ENCODE data around the gene MIGA1.
A peak's percentile ranks its signal among the peaks of the same experiment; 100 is the strongest.
"Not testable (repeated sequence)": the region's sequence is repeated elsewhere in the genome, so short reads cannot be mapped to it uniquely, and the experiment has no call there.

Gene MIGA1

GRCh38 chr1:77888781-77889642 is 109.6 kb downstream of the MIGA1 start:
- Histone ChIP-seq H3K4me3 (ENCODE audit: low read length) (peak overlapping the region; percentile 100), H3K9me3 (replicated peaks; ENCODE audit: low read length) (no peaks in the 10 kb centered on the region), H3K36me3 (ENCODE audit: insufficient read depth, low read length) (peaks cover 27% of the 10 kb centered on the region), H3K4me1 (ENCODE audit: control insufficient read depth, insufficient read depth, low read length) (peaks cover 17% of the 10 kb centered on the region), H3K27me3 (ENCODE audit: control insufficient read depth, insufficient read depth, low read length) (no peaks in the 10 kb centered on the region), H3K9ac (ENCODE audit: low read depth, low read length) (peak overlapping the region; percentile 100), H3K4me2 (ENCODE audit: low read length) (peak overlapping the region; percentile 93)

GRCh38 chr1:77889671-77890070 is 110.2 kb downstream of the MIGA1 start:
- H3K27me3 ChIP-seq (ENCODE audit: control insufficient read depth, insufficient read depth, low read length), result no peaks in the 10 kb centered on the region
- H3K36me3 ChIP-seq (ENCODE audit: insufficient read depth, low read length), result peaks cover 29% of the 10 kb centered on the region
- peaks cover 17% of the 10 kb centered on the region for H3K4me1 ChIP-seq (ENCODE audit: control insufficient read depth, insufficient read depth, low read length)
- peak overlapping the region; percentile 93 for H3K4me2 ChIP-seq (ENCODE audit: low read length)
- no peaks in the 10 kb centered on the region for H3K9me3 ChIP-seq (replicated peaks; ENCODE audit: low read length)
- peak overlapping the region; percentile 100 for H3K4me3 ChIP-seq (ENCODE audit: low read length)
- H3K9ac ChIP-seq (ENCODE audit: low read depth, low read length), result peak overlapping the region; percentile 100

DNA sequence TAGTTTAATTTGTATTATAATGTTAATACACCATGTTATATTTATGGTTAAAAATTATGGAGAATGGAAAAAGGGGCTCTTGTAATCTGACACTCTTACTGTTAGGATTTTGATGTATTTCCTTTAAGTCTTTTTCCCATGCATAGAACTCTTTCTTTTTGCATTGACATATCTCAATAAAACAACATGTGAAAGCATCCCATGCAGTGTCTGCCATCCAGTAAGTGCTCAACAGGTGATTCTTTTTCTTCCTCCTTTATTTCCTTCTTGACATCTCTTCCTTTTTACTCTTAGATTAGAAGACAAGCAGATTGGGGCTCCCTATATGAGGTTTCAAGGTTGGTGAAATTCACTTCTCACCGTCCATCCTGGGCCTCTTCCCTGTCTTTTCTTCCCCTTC is 111.8 kb downstream of the MIGA1 start:
- peak overlapping the region; percentile 100 for H3K4me3 ChIP-seq (ENCODE audit: low read length)
- no peaks in the 10 kb centered on the region for H3K27me3 ChIP-seq (ENCODE audit: control insufficient read depth, insufficient read depth, low read length)
- H3K4me1 ChIP-seq (ENCODE audit: control insufficient read depth, insufficient read depth, low read length), result peaks cover 17% of the 10 kb centered on the region

GRCh38 chr1:77899647-77900320 is 120.3 kb downstream of the MIGA1 start:
- H3K9me3 ChIP-seq (replicated peaks; ENCODE audit: low read length), result no peaks in the 10 kb centered on the region
- no peak overlapping the region for H3K4me2 ChIP-seq (ENCODE audit: low read length)
- H3K4me1 ChIP-seq (ENCODE audit: control insufficient read depth, insufficient read depth, low read length), result peaks cover 10% of the 10 kb centered on the region
- H3K4me3 ChIP-seq (ENCODE audit: low read length), result no peak overlapping the region
- no peaks in the 10 kb centered on the region for H3K27me3 ChIP-seq (ENCODE audit: control insufficient read depth, insufficient read depth, low read length)
- no peak overlapping the region for H3K9ac ChIP-seq (ENCODE audit: low read depth, low read length)
- H3K36me3 ChIP-seq (ENCODE audit: insufficient read depth, low read length), result peaks cover 14% of the 10 kb centered on the region

More for the DNA sequence above, 111.8 kb downstream of the MIGA1 start:
- H3K9me3 ChIP-seq (replicated peaks; ENCODE audit: low read length), result no peaks in the 10 kb centered on the region
- H3K9ac ChIP-seq (ENCODE audit: low read depth, low read length), result peak overlapping the region; percentile 100
- H3K4me2 ChIP-seq (ENCODE audit: low read length), result peak overlapping the region; percentile 93
- H3K36me3 ChIP-seq (ENCODE audit: insufficient read depth, low read length), result peaks cover 34% of the 10 kb centered on the region

GRCh38 chr1:77900687-77901293 is 121.3 kb downstream of the MIGA1 start:
- peak overlapping the region; percentile 13 for H3K9ac ChIP-seq (ENCODE audit: low read depth, low read length)
- peak overlapping the region; percentile 15 for H3K4me2 ChIP-seq (ENCODE audit: low read length)
- H3K4me3 ChIP-seq (ENCODE audit: low read length), result no peak overlapping the region
- H3K27me3 ChIP-seq (ENCODE audit: control insufficient read depth, insufficient read depth, low read length), result no peaks in the 10 kb centered on the region
- no peaks in the 10 kb centered on the region for H3K9me3 ChIP-seq (replicated peaks; ENCODE audit: low read length)
- H3K36me3 ChIP-seq (ENCODE audit: insufficient read depth, low read length), result peaks cover 10% of the 10 kb centered on the region
- peaks cover 10% of the 10 kb centered on the region for H3K4me1 ChIP-seq (ENCODE audit: control insufficient read depth, insufficient read depth, low read length)

GRCh38 chr1:77905603-77906002 is 126.2 kb downstream of the MIGA1 start:
- no peak overlapping the region for H3K9ac ChIP-seq (ENCODE audit: low read depth, low read length)
- H3K4me1 ChIP-seq (ENCODE audit: control insufficient read depth, insufficient read depth, low read length), result peaks cover under 1% of the 10 kb centered on the region
- no peak overlapping the region for H3K4me2 ChIP-seq (ENCODE audit: low read length)
- peaks cover 14% of the 10 kb centered on the region for H3K36me3 ChIP-seq (ENCODE audit: insufficient read depth, low read length)
- no peaks in the 10 kb centered on the region for H3K9me3 ChIP-seq (replicated peaks; ENCODE audit: low read length)
- no peak overlapping the region for H3K4me3 ChIP-seq (ENCODE audit: low read length)
- H3K27me3 ChIP-seq (ENCODE audit: control insufficient read depth, insufficient read depth, low read length), result no peaks in the 10 kb centered on the region

GRCh38 chr1:77906019-77906545 is 126.6 kb downstream of the MIGA1 start:
- Histone ChIP-seq H3K4me1 (ENCODE audit: control insufficient read depth, insufficient read depth, low read length) (no peaks in the 10 kb centered on the region), H3K4me3 (ENCODE audit: low read length) (no peak overlapping the region), H3K4me2 (ENCODE audit: low read length) (no peak overlapping the region), H3K27me3 (ENCODE audit: control insufficient read depth, insufficient read depth, low read length) (no peaks in the 10 kb centered on the region), H3K36me3 (ENCODE audit: insufficient read depth, low read length) (peaks cover 14% of the 10 kb centered on the region), H3K9me3 (replicated peaks; ENCODE audit: low read length) (no peaks in the 10 kb centered on the region), H3K9ac (ENCODE audit: low read depth, low read length) (no peak overlapping the region)

DNA sequence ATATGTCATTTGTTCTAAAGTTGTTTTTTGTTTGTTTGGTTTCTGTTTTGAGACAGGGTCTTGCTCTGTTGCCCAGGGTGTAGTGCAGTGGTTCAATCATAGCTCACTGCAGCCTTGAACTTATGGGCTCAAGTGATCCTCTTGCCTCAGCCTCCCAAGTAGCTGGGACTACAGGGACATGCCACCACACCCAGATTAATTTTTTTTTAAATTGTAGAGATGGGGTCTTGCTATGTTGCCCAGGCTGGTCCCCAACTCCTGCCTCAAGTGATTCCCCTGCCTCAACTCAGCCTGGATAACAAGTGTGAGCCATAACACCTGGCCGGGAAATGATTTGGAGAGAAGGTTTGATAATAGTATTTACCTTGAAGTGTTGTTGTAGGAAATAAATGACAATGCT is 127.2 kb downstream of the MIGA1 start:
- Histone ChIP-seq H3K9me3 (replicated peaks; ENCODE audit: low read length) (no peaks in the 10 kb centered on the region), H3K9ac (ENCODE audit: low read depth, low read length) (no peak overlapping the region), H3K36me3 (ENCODE audit: insufficient read depth, low read length) (peaks cover 11% of the 10 kb centered on the region), H3K4me1 (ENCODE audit: control insufficient read depth, insufficient read depth, low read length) (no peaks in the 10 kb centered on the region), H3K27me3 (ENCODE audit: control insufficient read depth, insufficient read depth, low read length) (no peaks in the 10 kb centered on the region), H3K4me3 (ENCODE audit: low read length) (no peak overlapping the region), H3K4me2 (ENCODE audit: low read length) (no peak overlapping the region)

GRCh38 chr1:77910116-77910515 is 130.7 kb downstream of the MIGA1 start:
- H3K9ac ChIP-seq (ENCODE audit: low read depth, low read length), result no peak overlapping the region
- H3K4me2 ChIP-seq (ENCODE audit: low read length), result no peak overlapping the region
- H3K9me3 ChIP-seq (replicated peaks; ENCODE audit: low read length), result no peaks in the 10 kb centered on the region
- H3K36me3 ChIP-seq (ENCODE audit: insufficient read depth, low read length), result peaks cover 18% of the 10 kb centered on the region
- H3K27me3 ChIP-seq (ENCODE audit: control insufficient read depth, insufficient read depth, low read length), result no peaks in the 10 kb centered on the region
- H3K4me1 ChIP-seq (ENCODE audit: control insufficient read depth, insufficient read depth, low read length), result peaks cover 4% of the 10 kb centered on the region
- H3K4me3 ChIP-seq (ENCODE audit: low read length), result no peak overlapping the region

GRCh38 chr1:77918918-77919317 is 139.5 kb downstream of the MIGA1 start:
- H3K9ac ChIP-seq (ENCODE audit: low read depth, low read length); H3K4me3 ChIP-seq (ENCODE audit: low read length); H3K9me3 ChIP-seq (replicated peaks; ENCODE audit: low read length); H3K4me2 ChIP-seq (ENCODE audit: low read length); H3K27me3 ChIP-seq (ENCODE audit: control insufficient read depth, insufficient read depth, low read length); H3K4me1 ChIP-seq (ENCODE audit: control insufficient read depth, insufficient read depth, low read length): not testable (repeated sequence)
- peaks cover 57% of the 10 kb centered on the region for H3K36me3 ChIP-seq (ENCODE audit: insufficient read depth, low read length)

GRCh38 chr1:77925518-77925917 is 146.1 kb downstream of the MIGA1 start:
- Histone ChIP-seq H3K9ac (ENCODE audit: low read depth, low read length) (no peak overlapping the region), H3K9me3 (replicated peaks; ENCODE audit: low read length) (no peaks in the 10 kb centered on the region), H3K4me1 (ENCODE audit: control insufficient read depth, insufficient read depth, low read length) (peaks cover 24% of the 10 kb centered on the region), H3K27me3 (ENCODE audit: control insufficient read depth, insufficient read depth, low read length) (no peaks in the 10 kb centered on the region), H3K4me2 (ENCODE audit: low read length) (no peak overlapping the region), H3K4me3 (ENCODE audit: low read length) (no peak overlapping the region), H3K36me3 (ENCODE audit: insufficient read depth, low read length) (peaks cover 72% of the 10 kb centered on the region)
